GM12878 (cell line): ENCODE measurements around the gene ZNF618. TPM values are rescaled to one million over a fixed set of nuclear protein-coding genes. Genes with fewer than 3 reads are reported as not detected.

Experiments used
- ATAC-seq: fragments of 200-7000 bp; cut with Tn5 transposase; 3 replicates; pipeline ENCODE4 v1.9.1; 2020; ENCODE audit warnings: mild to moderate bottlenecking, moderate library complexity
- BruUV-seq: library from RNA; stranded (reverse); fragments of 400-500 nt; replicated peaks from 2 replicates; lab custom pipeline; 2021; lab: Mats Ljungman, UMichigan
- CTCF ChIA-PET: fragments of 300-600 bp; sonication (Branson Sonifier 250); formaldehyde crosslinking; extraction: SDS; loops from one replicate; lab custom pipeline; 2021; ENCODE audit warnings: inconsistent platforms; lab: Yijun Ruan, JAX
- POLR2A ChIA-PET: fragments of 350-600 bp; formaldehyde crosslinking; extraction: SDS; loops from one replicate; lab custom pipeline; 2021; ENCODE audit warnings: inconsistent platforms; lab: Charles Lee
- RAD21 ChIA-PET: fragments of 300-600 bp; sonication (Branson Sonifier 250); formaldehyde crosslinking; loops from one replicate; lab custom pipeline; 2023; ENCODE audit warnings: antibody characterized with exemption; ENCODE audit not compliant: unreplicated experiment; lab: Charles Lee
- SMC1A ChIA-PET: fragments of 300-600 bp; sonication (Branson Sonifier 250); formaldehyde crosslinking; loops from one replicate; lab custom pipeline; 2023; ENCODE audit not compliant: unreplicated experiment, uncharacterized antibody; lab: Charles Lee
- DNase-seq: peaks from one replicate; pipeline ENCODE4 v3.0.0-alpha.2; 2011; ENCODE audit warnings: low read depth, low spot score
- FAIRE-seq: peaks from 3 replicates; lab custom pipeline; 2011; peaks lifted over from hg19 to GRCh38; lab: Jason Lieb, UNC
- H2AFZ ChIP-seq: 2 replicates; pipeline ENCODE4 v1.6.0; 2011; ENCODE audit warnings: low read depth, low read length, control low read depth; ENCODE audit not compliant: control insufficient read depth
- H3K27ac ChIP-seq: 2 replicates; pipeline ENCODE4 v1.5.1; 2011; ENCODE audit warnings: control low read depth; ENCODE audit not compliant: control insufficient read depth, insufficient read depth
- H3K27me3 ChIP-seq, 2 experiments: replicated peaks in 1 of 2; 2 replicates each; pipeline versions ENCODE4 v1.6.0 to v1.6.1; 2011; ENCODE audit warnings: low read length in 1 of 2; ENCODE audit not compliant: control insufficient read depth in 2 of 2, insufficient read depth in 2 of 2
- H3K36me3 ChIP-seq, 2 experiments: 2 replicates each; pipeline ENCODE4 v1.5.1; 2011; ENCODE audit warnings: low read length in 1 of 2; ENCODE audit not compliant: control insufficient read depth in 2 of 2, insufficient read depth in 2 of 2
- H3K4me1 ChIP-seq: 2 replicates; pipeline ENCODE4 v1.6.1; 2011; ENCODE audit warnings: mild to moderate bottlenecking, low read length, moderate library complexity, mixed read lengths; ENCODE audit not compliant: control insufficient read depth, insufficient read depth
- H3K4me2 ChIP-seq: 2 replicates; pipeline ENCODE4 v1.6.0; 2011; ENCODE audit warnings: control low read depth; ENCODE audit not compliant: control insufficient read depth, insufficient read depth
- H3K4me3 ChIP-seq: fragments of 200-600 bp; sonication (generic); 2 replicates; pipeline ENCODE4 v1.5.1; 2016
- H3K79me2 ChIP-seq: 2 replicates; pipeline ENCODE4 v1.6.0; 2011; ENCODE audit warnings: low read length; ENCODE audit not compliant: control insufficient read depth, insufficient read depth
- H3K9ac ChIP-seq: 2 replicates; pipeline ENCODE4 v1.8.0; 2011; ENCODE audit warnings: low read length, control low read depth, mixed read lengths; ENCODE audit not compliant: control insufficient read depth, insufficient read depth
- H3K9me3 ChIP-seq: replicated peaks from 3 replicates; pipeline ENCODE4 v1.5.1; 2011; ENCODE audit warnings: mild to moderate bottlenecking, low read length; ENCODE audit not compliant: control insufficient read depth, insufficient read depth
- H4K20me1 ChIP-seq: 2 replicates; pipeline ENCODE4 v1.6.0; 2011; ENCODE audit not compliant: control insufficient read depth, insufficient read depth
- BMI1 ChIP-seq: fragments of 450-650 bp; IDR thresholded peaks from 2 replicates; pipeline ENCODE4 v1.6.1; 2016; ENCODE audit warnings: mild to moderate bottlenecking, moderate library complexity, borderline replicate concordance
- CTCF ChIP-seq, 3 experiments: IDR thresholded peaks in 2 of 3; conservative IDR thresholded peaks in 1 of 3; 2 replicates each; pipeline ENCODE4 v1.5.1; 2011; ENCODE audit warnings: low read depth in 3 of 3, low read length in 3 of 3, mild to moderate bottlenecking in 3 of 3, control low read depth in 2 of 3, moderate library complexity in 2 of 3, inconsistent platforms in 1 of 3, mixed read lengths in 1 of 3; ENCODE audit not compliant: control insufficient read depth in 2 of 3, insufficient read depth in 1 of 3; ENCODE audit errors: extremely low read depth in 1 of 3
- EP300 ChIP-seq, 2 experiments: fragments of 150-350 bp in 1 of 2; IDR thresholded peaks; 2 replicates each; pipeline ENCODE4 v1.6.1; 2011 to 2012; ENCODE audit warnings: low read depth in 2 of 2, low read length in 2 of 2, borderline replicate concordance in 1 of 2, improper control_type of control experiment in 1 of 2, inconsistent platforms in 1 of 2; ENCODE audit not compliant: control insufficient read depth in 1 of 2
- ETV6 ChIP-seq, 2 experiments: fragments of 450-650 bp in 1 of 2; IDR thresholded peaks in 1 of 2; conservative IDR thresholded peaks in 1 of 2; 2 replicates each; pipeline ENCODE4 v1.6.1; 2014; ENCODE audit warnings: antibody characterized with exemption in 1 of 2, borderline replicate concordance in 1 of 2, low read depth in 1 of 2, mild to moderate bottlenecking in 1 of 2, moderate library complexity in 1 of 2
- IRF4 ChIP-seq: IDR thresholded peaks from 2 replicates; pipeline ENCODE4 v1.6.1; 2011; ENCODE audit warnings: low read depth, low read length
- RAD21 ChIP-seq: IDR thresholded peaks from 2 replicates; pipeline ENCODE4 v1.6.1; 2011; ENCODE audit warnings: mild to moderate bottlenecking, low read depth, low read length, moderate library complexity; ENCODE audit not compliant: insufficient read depth
- ZZZ3 ChIP-seq: IDR thresholded peaks from 2 replicates; pipeline ENCODE4 v1.6.1; 2011; ENCODE audit warnings: low read depth; ENCODE audit not compliant: control insufficient read depth, insufficient read length
- WGBS: methylation state at CpG from one replicate; pipeline ENCODE4 v1.1.6; 2016; ENCODE audit warnings: low lambda C conversion rate; ENCODE audit not compliant: insufficient replicate concordance, insufficient coverage; ENCODE audit errors: missing lambda C conversion rate; 5-methylcytosine and 5-hydroxymethylcytosine counted together
- in situ Hi-C: fragments of 300-500 bp; cut with MboI; formaldehyde crosslinking; loops from 9 replicates; pipeline ENCODE4 v1.14.3; 2018; ENCODE audit warnings: mixed read lengths
- intact Hi-C: fragments of 100-400 bp; cut with micrococcal nuclease; formaldehyde crosslinking; loops from one replicate; pipeline ENCODE4 v1.14.2; 2022; ENCODE audit not compliant: unreplicated experiment
- polyA plus RNA-seq, 11 experiments: library from polyadenylated mRNA; depleted of rRNA in 4 of 11; unstranded in 6 of 11; stranded (reverse) in 5 of 11; fragments of >200 nt; fragmentation: Nextera tagmentation in 4 of 11; fragmentation: Illumina TruSeq in 1 of 11; extraction: Ambion mirVana in 4 of 11; extraction: Trizol in 1 of 11; gene quantifications; 1 replicate in 1 of 11; 2 replicates in 10 of 11; pipeline versions ENCODE4 v1.2.1 to v1.2.3, GENCODE V29; 2011 to 2016; ENCODE audit warnings: inconsistent platforms in 2 of 11, missing spikeins in 2 of 11, low read depth in 1 of 11
- total RNA-seq, 4 experiments: library from RNA; depleted of rRNA in 3 of 4; stranded (reverse); fragments of >200 nt in 3 of 4; fragmentation: Illumina TruSeq in 1 of 4; extraction: Trizol in 1 of 4; gene quantifications; 2 replicates each; pipeline versions ENCODE4 v1.2.1 to v1.2.3, GENCODE V29; 2013 to 2021
- TF ChIP-seq, protein P1 (sequence below): fragments of 450-650 bp; IDR thresholded peaks from 2 replicates; pipeline ENCODE4 v1.6.1; 2017; ENCODE audit warnings: borderline replicate concordance

The ZNF618 gene
- total and polyA plus RNA-seq, 10 of the 15 experiments (the other 5 are each of a cell fraction or from before 2014, with no cell fraction given) = 0.01 to 0.24 (median 0.06) TPM; not detected in 2

GRCh38 chr9:114047717-114048116 lies 171.6 kb downstream of the ZNF618 start:
- FAIRE-seq (no peak), ATAC-seq (peak; percentile 62), DNase-seq (no peak)
- Histone ChIP-seq H3K9ac (no peak overlapping the region), H3K79me2 (no peaks in the 10 kb centered on the region), H3K4me1 (no peaks in the 10 kb centered on the region), H4K20me1 (no peaks in the 10 kb centered on the region), H3K9me3 (no peaks in the 10 kb centered on the region), H2AFZ (no peak overlapping the region), H3K4me2 (no peak overlapping the region), H3K4me3 (no peak overlapping the region), H3K27me3 (peaks cover 0 to 4% of the 10 kb centered on the region in 2 experiments; a peak in 1 of 4 replicates), H3K36me3 (no peaks in the 10 kb centered on the region), H3K27ac (no peak overlapping the region)
- ChIA-PET SMC1A (no interaction called here), POLR2A (no interaction called here), CTCF (no interaction called here), RAD21 (no interaction called here)
- intact Hi-C loops = no loop called here
- 19% methylated on average over 3 of the region's 3 CpGs for WGBS
- TF ChIP-seq CTCF (IDR thresholded peaks at IDR 0.05 in 2 of 3, conservative IDR thresholded peaks at IDR 0.05 in 1 of 3; ENCODE audit: control insufficient read depth in 2 of 3, extremely low read depth in 1 of 3, insufficient read depth in 1 of 3, low read depth in 3 of 3, low read length in 3 of 3) (peak; percentile 29 to 45 (median 31); a peak in 4 of 6 replicates), ZZZ3 (no peak), BMI1 (no peak), IRF4 (no peak), EP300 (IDR thresholded peaks at IDR 0.05; ENCODE audit: borderline replicate concordance in 1 of 2, control insufficient read depth in 1 of 2, low read depth in 2 of 2, low read length in 2 of 2) (no peak), ETV6 (conservative IDR thresholded peaks at IDR 0.05 in 1 of 2, IDR thresholded peaks at IDR 0.05 in 1 of 2; ENCODE audit: borderline replicate concordance in 1 of 2, low read depth in 1 of 2) (no peak), RAD21 (peak; percentile 12; the same call in 1 of the 2 replicates)
- TF ChIP-seq, protein P1, sequence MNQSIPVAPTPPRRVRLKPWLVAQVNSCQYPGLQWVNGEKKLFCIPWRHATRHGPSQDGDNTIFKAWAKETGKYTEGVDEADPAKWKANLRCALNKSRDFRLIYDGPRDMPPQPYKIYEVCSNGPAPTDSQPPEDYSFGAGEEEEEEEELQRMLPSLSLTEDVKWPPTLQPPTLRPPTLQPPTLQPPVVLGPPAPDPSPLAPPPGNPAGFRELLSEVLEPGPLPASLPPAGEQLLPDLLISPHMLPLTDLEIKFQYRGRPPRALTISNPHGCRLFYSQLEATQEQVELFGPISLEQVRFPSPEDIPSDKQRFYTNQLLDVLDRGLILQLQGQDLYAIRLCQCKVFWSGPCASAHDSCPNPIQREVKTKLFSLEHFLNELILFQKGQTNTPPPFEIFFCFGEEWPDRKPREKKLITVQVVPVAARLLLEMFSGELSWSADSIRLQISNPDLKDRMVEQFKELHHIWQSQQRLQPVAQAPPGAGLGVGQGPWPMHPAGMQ = no peak
- no TSS peak for BruUV-seq
- in situ Hi-C loops = loop anchor here (25.0 kb wide), 1 partner anchor 585 kb away; the partner anchor contains the start of gene RGS3
